ENCODE results near the gene NEDD4L.

DNA sequence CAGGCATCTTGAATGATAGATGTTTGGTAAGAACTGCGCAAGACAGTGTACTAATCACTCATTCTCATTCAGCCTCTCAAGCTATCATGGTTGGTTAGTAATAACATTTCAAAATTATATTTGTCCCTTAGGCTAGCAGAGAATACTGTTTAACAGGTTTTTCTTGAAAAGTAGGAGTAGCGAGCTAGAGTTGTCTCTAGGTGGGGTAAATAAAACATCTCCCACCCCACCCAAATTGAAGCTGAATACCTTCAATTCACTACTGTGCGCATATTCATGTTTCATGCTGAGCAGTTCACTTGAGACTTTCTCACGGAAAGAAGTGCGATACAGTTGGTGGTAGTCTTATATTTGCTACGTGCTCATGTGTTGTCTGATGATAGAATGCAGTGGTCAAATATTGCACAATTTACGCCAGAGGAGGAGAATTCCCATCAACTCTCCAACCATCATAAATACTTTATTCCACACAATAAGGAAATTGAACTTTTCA is 49.3 kb downstream of the NEDD4L start:
- TF ChIP-seq, protein P1, sequence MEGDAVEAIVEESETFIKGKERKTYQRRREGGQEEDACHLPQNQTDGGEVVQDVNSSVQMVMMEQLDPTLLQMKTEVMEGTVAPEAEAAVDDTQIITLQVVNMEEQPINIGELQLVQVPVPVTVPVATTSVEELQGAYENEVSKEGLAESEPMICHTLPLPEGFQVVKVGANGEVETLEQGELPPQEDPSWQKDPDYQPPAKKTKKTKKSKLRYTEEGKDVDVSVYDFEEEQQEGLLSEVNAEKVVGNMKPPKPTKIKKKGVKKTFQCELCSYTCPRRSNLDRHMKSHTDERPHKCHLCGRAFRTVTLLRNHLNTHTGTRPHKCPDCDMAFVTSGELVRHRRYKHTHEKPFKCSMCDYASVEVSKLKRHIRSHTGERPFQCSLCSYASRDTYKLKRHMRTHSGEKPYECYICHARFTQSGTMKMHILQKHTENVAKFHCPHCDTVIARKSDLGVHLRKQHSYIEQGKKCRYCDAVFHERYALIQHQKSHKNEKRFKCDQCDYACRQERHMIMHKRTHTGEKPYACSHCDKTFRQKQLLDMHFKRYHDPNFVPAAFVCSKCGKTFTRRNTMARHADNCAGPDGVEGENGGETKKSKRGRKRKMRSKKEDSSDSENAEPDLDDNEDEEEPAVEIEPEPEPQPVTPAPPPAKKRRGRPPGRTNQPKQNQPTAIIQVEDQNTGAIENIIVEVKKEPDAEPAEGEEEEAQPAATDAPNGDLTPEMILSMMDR (IDR thresholded peaks at IDR 0.05) = no peak
- TF ChIP-seq POLR2A (IDR thresholded peaks at IDR 0.05; ENCODE audit: low read depth) = no peak
- TF ChIP-seq POLR2AphosphoS5 (IDR thresholded peaks at IDR 0.05) = no peak

All from esophagus muscularis mucosa (tissue), 3 donors.